Activated gamma-delta T cell treated with anti-CD3 and anti-CD28 coated beads, Interleukin-2, amount 50 U/mL, for 16 hours (primary cell): ENCODE measurements around the gene CYP2D6.
"Not testable (repeated sequence)": the region's sequence is repeated elsewhere in the genome, so short reads cannot be mapped to it uniquely, and the experiment has no call there.

Experiments
- DNase-seq: peaks from one replicate; pipeline ENCODE4 v3.0.0-alpha.2; 2020; ENCODE audit warnings: low read depth

The CYP2D6 gene

GRCh38 chr22:42130639-42131431 is at the start of gene CYP2D6:
Gene CYP2D6 (minus strand): TSS chr22:42130810. CDS start chr22:42130791, 19 bp downstream.
- not testable (repeated sequence) for DNase-seq

- no peak for DNase-seq
These were observed 49.0 kb upstream of the CYP2D6 start for GRCh38 chr22:42179616-42180015.

GRCh38 chr22:42178910-42179519 is 48.4 kb upstream of the CYP2D6 start:
- no peak for DNase-seq

GRCh38 chr22:42177891-42178336 is 47.3 kb upstream of the CYP2D6 start:
- DNase-seq = no peak

GRCh38 chr22:42176255-42176915 is 45.8 kb upstream of the CYP2D6 start:
- DNase-seq = no peak

- no peak for DNase-seq
These were observed 43.5 kb upstream of the CYP2D6 start for GRCh38 chr22:42174062-42174461.

- no peak for DNase-seq
These were observed 42.7 kb upstream of the CYP2D6 start for GRCh38 chr22:42173183-42173926.

GRCh38 chr22:42172773-42173172 is 42.2 kb upstream of the CYP2D6 start:
- no peak for DNase-seq

- no peak for DNase-seq
These were observed 41.5 kb upstream of the CYP2D6 start for GRCh38 chr22:42171946-42172719.

- DNase-seq = no peak
These were observed 40.8 kb upstream of the CYP2D6 start for GRCh38 chr22:42171417-42171816.

- DNase-seq = no peak
These were observed 40.3 kb upstream of the CYP2D6 start for GRCh38 chr22:42170946-42171345.

GRCh38 chr22:42169055-42169469 is 38.5 kb upstream of the CYP2D6 start:
- peak; percentile 59 for DNase-seq

GRCh38 chr22:42168476-42168875 is 37.9 kb upstream of the CYP2D6 start:
- no peak for DNase-seq

GRCh38 chr22:42167066-42167465 is 36.5 kb upstream of the CYP2D6 start:
- no peak for DNase-seq

GRCh38 chr22:42164901-42165300 is 34.3 kb upstream of the CYP2D6 start:
- no peak for DNase-seq

- DNase-seq = no peak
These were observed 32.9 kb upstream of the CYP2D6 start for GRCh38 chr22:42163515-42163914.

GRCh38 chr22:42162728-42163489 is 32.3 kb upstream of the CYP2D6 start:
- no peak for DNase-seq

GRCh38 chr22:42160830-42161696 is 30.5 kb upstream of the CYP2D6 start:
- no peak for DNase-seq

- no peak for DNase-seq
These were observed 29.6 kb upstream of the CYP2D6 start for GRCh38 chr22:42160251-42160650.
